ENCODE measurements around the gene AGA.

DNA sequence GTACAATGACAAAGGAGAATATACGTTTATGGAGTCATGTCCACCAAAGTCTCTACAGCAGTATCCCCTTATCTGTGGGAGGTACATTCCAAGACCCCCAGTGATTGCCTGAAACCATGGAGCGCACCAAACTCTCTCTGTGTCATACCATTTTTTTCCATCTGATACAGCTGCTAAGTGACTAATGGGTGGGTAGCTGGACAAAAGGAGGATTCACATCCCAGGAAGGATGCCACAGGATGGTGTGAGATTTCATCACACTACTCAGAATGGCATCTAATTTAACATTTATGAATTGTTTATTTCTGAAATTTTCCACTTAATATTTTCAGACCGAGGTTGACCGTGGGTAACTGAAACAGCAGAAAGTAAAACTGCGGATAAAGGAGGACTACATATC is 49.8 kb upstream of the AGA start:
- TF ChIP-seq, protein P1, sequence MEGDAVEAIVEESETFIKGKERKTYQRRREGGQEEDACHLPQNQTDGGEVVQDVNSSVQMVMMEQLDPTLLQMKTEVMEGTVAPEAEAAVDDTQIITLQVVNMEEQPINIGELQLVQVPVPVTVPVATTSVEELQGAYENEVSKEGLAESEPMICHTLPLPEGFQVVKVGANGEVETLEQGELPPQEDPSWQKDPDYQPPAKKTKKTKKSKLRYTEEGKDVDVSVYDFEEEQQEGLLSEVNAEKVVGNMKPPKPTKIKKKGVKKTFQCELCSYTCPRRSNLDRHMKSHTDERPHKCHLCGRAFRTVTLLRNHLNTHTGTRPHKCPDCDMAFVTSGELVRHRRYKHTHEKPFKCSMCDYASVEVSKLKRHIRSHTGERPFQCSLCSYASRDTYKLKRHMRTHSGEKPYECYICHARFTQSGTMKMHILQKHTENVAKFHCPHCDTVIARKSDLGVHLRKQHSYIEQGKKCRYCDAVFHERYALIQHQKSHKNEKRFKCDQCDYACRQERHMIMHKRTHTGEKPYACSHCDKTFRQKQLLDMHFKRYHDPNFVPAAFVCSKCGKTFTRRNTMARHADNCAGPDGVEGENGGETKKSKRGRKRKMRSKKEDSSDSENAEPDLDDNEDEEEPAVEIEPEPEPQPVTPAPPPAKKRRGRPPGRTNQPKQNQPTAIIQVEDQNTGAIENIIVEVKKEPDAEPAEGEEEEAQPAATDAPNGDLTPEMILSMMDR (conservative IDR thresholded peaks at IDR 0.05), result no peak
- TF ChIP-seq EZH2 (IDR thresholded peaks at IDR 0.05; ENCODE audit: low read depth), result no peak
